ENCODE data around the gene NEDD4L. TPM values are rescaled to one million over a fixed set of nuclear protein-coding genes. Genes with fewer than 3 reads are reported as not detected.

The NEDD4L gene
- total RNA-seq, 3 donors from 2014 or later, result 161 to 309 (median 256) TPM

GRCh38 chr18:58060254-58060653 is 16.2 kb downstream of the NEDD4L start:
- intact Hi-C loops (cut with DNase I, micrococcal nuclease), result no loop called here
- H3K4me1 ChIP-seq (ENCODE audit: low read depth), result peaks cover 6% of the 10 kb centered on the region
- ATAC-seq (no peak), DNase-seq (no peak)
- H3K4me3 ChIP-seq, result no peak overlapping the region
- no peaks in the 10 kb centered on the region for H3K36me3 ChIP-seq (ENCODE audit: low read depth)
- no peak for TF ChIP-seq CTCF (IDR thresholded peaks at IDR 0.05)
- H3K9me3 ChIP-seq, result no peaks in the 10 kb centered on the region

- no peaks in the 10 kb centered on the region for H3K36me3 ChIP-seq (ENCODE audit: low read depth)
- intact Hi-C loops (cut with DNase I, micrococcal nuclease), result no loop called here
- H3K9me3 ChIP-seq, result no peaks in the 10 kb centered on the region
- no peak for ATAC-seq
- no peak for TF ChIP-seq CTCF (IDR thresholded peaks at IDR 0.05)
- H3K4me3 ChIP-seq, result no peak overlapping the region
- no peak for DNase-seq
- no peaks in the 10 kb centered on the region for H3K4me1 ChIP-seq (ENCODE audit: low read depth)
Measured at GRCh38 chr18:58061349-58061748, 17.3 kb downstream of the NEDD4L start.

- H3K36me3 ChIP-seq (ENCODE audit: low read depth), result no peaks in the 10 kb centered on the region
- ATAC-seq (no peak), DNase-seq (no peak)
- no peak overlapping the region for H3K4me3 ChIP-seq
- no peak for TF ChIP-seq CTCF (IDR thresholded peaks at IDR 0.05)
- intact Hi-C loops (cut with DNase I, micrococcal nuclease), result no loop called here
- H3K9me3 ChIP-seq, result no peaks in the 10 kb centered on the region
- no peaks in the 10 kb centered on the region for H3K4me1 ChIP-seq (ENCODE audit: low read depth)
Measured at GRCh38 chr18:58064406-58064998, 20.5 kb downstream of the NEDD4L start.

- H3K4me1 ChIP-seq (ENCODE audit: low read depth), result no peaks in the 10 kb centered on the region
- H3K9me3 ChIP-seq, result no peaks in the 10 kb centered on the region
- DNase-seq (no peak), ATAC-seq (no peak)
- no peak for TF ChIP-seq CTCF (IDR thresholded peaks at IDR 0.05)
- H3K4me3 ChIP-seq, result no peak overlapping the region
- no peaks in the 10 kb centered on the region for H3K36me3 ChIP-seq (ENCODE audit: low read depth)
- intact Hi-C loops (cut with DNase I, micrococcal nuclease), result no loop called here
Measured at GRCh38 chr18:58065956-58066355, 21.9 kb downstream of the NEDD4L start.

- Histone ChIP-seq H3K36me3 (ENCODE audit: low read depth) (no peaks in the 10 kb centered on the region), H3K4me1 (ENCODE audit: low read depth) (no peaks in the 10 kb centered on the region), H3K4me3 (no peak overlapping the region), H3K9me3 (no peaks in the 10 kb centered on the region)
- peak; percentile 45 for ATAC-seq
- TF ChIP-seq CTCF (IDR thresholded peaks at IDR 0.05), result no peak
- DNase-seq, result no peak
- intact Hi-C loops (cut with DNase I, micrococcal nuclease), result no loop called here
Measured at GRCh38 chr18:58067601-58068000, 23.6 kb downstream of the NEDD4L start.

- Histone ChIP-seq H3K4me1 (ENCODE audit: low read depth) (no peaks in the 10 kb centered on the region), H3K4me3 (no peak overlapping the region), H3K36me3 (ENCODE audit: low read depth) (no peaks in the 10 kb centered on the region), H3K9me3 (no peaks in the 10 kb centered on the region)
- intact Hi-C loops (cut with DNase I, micrococcal nuclease), result no loop called here
- DNase-seq (no peak), ATAC-seq (no peak)
- no peak for TF ChIP-seq CTCF (IDR thresholded peaks at IDR 0.05)
Measured at GRCh38 chr18:58069099-58069498, 25.1 kb downstream of the NEDD4L start.
